H9 (cell line): ENCODE data around the gene TMEM221. TPM values are rescaled to one million over a fixed set of nuclear protein-coding genes. Genes with fewer than 3 reads are reported as not detected.
A peak's percentile ranks its signal among the peaks of the same experiment; 100 is the strongest.

ENCODE experiments used
- DNase-seq: peaks from one replicate; pipeline ENCODE4 v3.0.0-alpha.2; 2017
- H2AFZ ChIP-seq: one replicate; pipeline ENCODE4 v1.6.1; 2013; ENCODE audit warnings: mild to moderate bottlenecking, low read length, control low read depth, moderate library complexity
- H2AK5ac ChIP-seq: 2 replicates; pipeline ENCODE4 v1.6.1; 2013; ENCODE audit warnings: low read length, control low read depth, mixed read lengths; ENCODE audit not compliant: insufficient read length
- H2BK120ac ChIP-seq: one replicate; pipeline ENCODE4 v1.6.1; 2013; ENCODE audit warnings: low read depth, mild to moderate bottlenecking, low read length, control low read depth, inconsistent platforms; ENCODE audit not compliant: poor library complexity, severe bottlenecking
- H2BK12ac ChIP-seq: 2 replicates; pipeline ENCODE4 v1.6.1; 2013; ENCODE audit warnings: low read length, control low read depth, mixed read lengths, low read depth; ENCODE audit not compliant: insufficient read length
- H2BK15ac ChIP-seq: 2 replicates; pipeline ENCODE4 v1.6.1; 2013; ENCODE audit warnings: low read depth, low read length, control low read depth
- H2BK20ac ChIP-seq: one replicate; pipeline ENCODE4 v1.6.1; 2013; ENCODE audit warnings: low read depth, mild to moderate bottlenecking, low read length, control low read depth, inconsistent platforms; ENCODE audit not compliant: poor library complexity, severe bottlenecking
- H2BK5ac ChIP-seq: 2 replicates; pipeline ENCODE4 v1.6.1; 2013; ENCODE audit warnings: low read length, control low read depth, mixed read lengths; ENCODE audit not compliant: insufficient read length
- H3K14ac ChIP-seq: 2 replicates; pipeline ENCODE4 v1.6.1; 2013; ENCODE audit warnings: low read length, control low read depth; ENCODE audit not compliant: insufficient read depth
- H3K18ac ChIP-seq: 2 replicates; pipeline ENCODE4 v1.6.1; 2013; ENCODE audit warnings: low read depth, mild to moderate bottlenecking, mixed read lengths, low read length, control low read depth; ENCODE audit not compliant: insufficient read length
- H3K23ac ChIP-seq: 2 replicates; pipeline ENCODE4 v1.6.1; 2013; ENCODE audit warnings: low read length, control low read depth, mixed read lengths, low read depth; ENCODE audit not compliant: insufficient read length
- H3K23me2 ChIP-seq: 2 replicates; pipeline ENCODE4 v1.6.1; 2013; ENCODE audit warnings: low read depth, mild to moderate bottlenecking, mixed read lengths, low read length, control low read depth; ENCODE audit not compliant: insufficient read length, poor library complexity, severe bottlenecking
- H3K27ac ChIP-seq: 2 replicates; pipeline ENCODE4 v1.5.1; 2013; ENCODE audit warnings: low read length, control low read depth, mixed read lengths, low read depth; ENCODE audit not compliant: insufficient read length
- H3K27me3 ChIP-seq: 2 replicates; pipeline ENCODE4 v1.6.1; 2013; ENCODE audit warnings: low read length, control low read depth, inconsistent platforms; ENCODE audit not compliant: insufficient read depth
- H3K4ac ChIP-seq: 2 replicates; pipeline ENCODE4 v1.6.1; 2013; ENCODE audit warnings: low read depth, mild to moderate bottlenecking, control low read depth, inconsistent platforms, low read length, moderate library complexity
- H3K4me1 ChIP-seq: 2 replicates; pipeline ENCODE4 v1.6.1; 2013; ENCODE audit warnings: low read length, control low read depth, inconsistent platforms; ENCODE audit not compliant: insufficient read depth
- H3K4me2 ChIP-seq: 2 replicates; pipeline ENCODE4 v1.6.1; 2013; ENCODE audit warnings: low read length, control low read depth, mixed read lengths; ENCODE audit not compliant: insufficient read length, insufficient read depth
- H3K56ac ChIP-seq: 2 replicates; pipeline ENCODE4 v1.6.1; 2013; ENCODE audit warnings: low read depth, mild to moderate bottlenecking, mixed read lengths, low read length, control low read depth; ENCODE audit not compliant: insufficient read length
- H3K79me1 ChIP-seq: 2 replicates; pipeline ENCODE4 v1.6.1; 2013; ENCODE audit warnings: low read depth, mild to moderate bottlenecking, moderate library complexity, low read length, control low read depth, inconsistent platforms; ENCODE audit not compliant: insufficient read depth, poor library complexity, severe bottlenecking
- H3K79me2 ChIP-seq: 2 replicates; pipeline ENCODE4 v1.6.1; 2013; ENCODE audit warnings: low read length, control low read depth, inconsistent platforms; ENCODE audit not compliant: insufficient read depth
- H3K9ac ChIP-seq: 2 replicates; pipeline ENCODE4 v1.6.1; 2013; ENCODE audit warnings: low read length, control low read depth, mixed read lengths; ENCODE audit not compliant: insufficient read length; ENCODE audit errors: extremely low read depth
- H3K9me3 ChIP-seq: one replicate; pipeline ENCODE4 v1.6.1; 2013; ENCODE audit warnings: low read depth, low read length, inconsistent platforms; ENCODE audit not compliant: control insufficient read depth
- H3T11ph ChIP-seq: one replicate; pipeline ENCODE4 v1.6.1; 2013; ENCODE audit warnings: mild to moderate bottlenecking, low read length, control low read depth, inconsistent platforms
- H4K20me1 ChIP-seq: one replicate; pipeline ENCODE4 v1.6.1; 2013; ENCODE audit not compliant: control insufficient read depth, insufficient read length, insufficient read depth
- H4K5ac ChIP-seq: 2 replicates; pipeline ENCODE4 v1.6.1; 2013; ENCODE audit warnings: low read depth, mild to moderate bottlenecking, mixed read lengths, low read length, control low read depth; ENCODE audit not compliant: insufficient read length
- H4K8ac ChIP-seq: replicated peaks from 2 replicates; pipeline ENCODE4 v1.6.1; 2013; ENCODE audit warnings: low read length, control low read depth, mixed read lengths, low read depth; ENCODE audit not compliant: insufficient read length
- H4K91ac ChIP-seq: 2 replicates; pipeline ENCODE4 v1.6.1; 2013; ENCODE audit warnings: low read depth, mild to moderate bottlenecking, moderate library complexity, mixed read lengths, low read length, control low read depth; ENCODE audit not compliant: insufficient read length
- H3K27ac Mint-ChIP-seq, 3 experiments: 2 replicates in 2 of 3; 3 replicates in 1 of 3; pipeline ENCODE4 v1.8.0; 2020 to 2021; ENCODE audit warnings: mixed read lengths in 3 of 3, mild to moderate bottlenecking in 1 of 3, moderate library complexity in 1 of 3
- H3K27me3 Mint-ChIP-seq: 2 replicates; pipeline ENCODE4 v1.8.0; 2021; ENCODE audit warnings: low read depth, mild to moderate bottlenecking, moderate library complexity, mixed read lengths
- H3K36me3 Mint-ChIP-seq, 3 experiments: 2 replicates in 2 of 3; 3 replicates in 1 of 3; pipeline ENCODE4 v1.8.0; 2020 to 2021; ENCODE audit warnings: low read depth in 3 of 3, mixed read lengths in 3 of 3; ENCODE audit not compliant: insufficient read depth in 1 of 3
- H3K4me1 Mint-ChIP-seq, 2 experiments: 2 replicates each; pipeline ENCODE4 v1.8.0; 2020; ENCODE audit warnings: mixed read lengths in 2 of 2
- H3K4me3 Mint-ChIP-seq, 2 experiments: 2 replicates in 1 of 2; 3 replicates in 1 of 2; pipeline ENCODE4 v1.8.0; 2020 to 2021; ENCODE audit warnings: mild to moderate bottlenecking in 2 of 2, mixed read lengths in 2 of 2, moderate library complexity in 1 of 2
- H3K9me3 Mint-ChIP-seq, 2 experiments: 2 replicates in 1 of 2; 3 replicates in 1 of 2; pipeline ENCODE4 v1.8.0; 2020; ENCODE audit warnings: mild to moderate bottlenecking in 2 of 2, mixed read lengths in 2 of 2, moderate library complexity in 1 of 2
- CTCF ChIP-seq: fragments of 200-600 bp; sonication (generic); conservative IDR thresholded peaks from 3 replicates; pipeline ENCODE4 v1.8.0; 2021; ENCODE audit warnings: antibody characterized with exemption, mild to moderate bottlenecking
- WGBS: extraction: QIAGEN DNeasy Blood & Tissue Kit; methylation state at CpG from one replicate; pipeline ENCODE4 v1.1.7; 2013; ENCODE audit warnings: missing lambda C conversion rate, low lambda C conversion rate, mixed read lengths; ENCODE audit not compliant: insufficient read length; ENCODE audit errors: extremely low coverage; 5-methylcytosine and 5-hydroxymethylcytosine counted together
- total RNA-seq: library from RNA; stranded (reverse); gene quantifications from 2 replicates; pipeline ENCODE4 v1.2.1, GENCODE V29; 2021

TMEM221 gene
- total RNA-seq, 1 experiment from 2014 or later: 1.4 TPM

- Histone ChIP-seq H4K20me1 (no peaks in the 10 kb centered on the region), H3K27ac (no peak overlapping the region), H3K18ac (no peak overlapping the region), H3K79me1 (no peaks in the 10 kb centered on the region), H4K5ac (no peak overlapping the region), H2AK5ac (no peak overlapping the region), H2BK120ac (no peak overlapping the region), H3K4ac (no peak overlapping the region), H4K91ac (no peak overlapping the region), H3K9me3 (no peaks in the 10 kb centered on the region), H3K27me3 (peaks cover 5% of the 10 kb centered on the region; the same call in 1 of the 2 replicates), H3K14ac (no peak overlapping the region), H3T11ph (no peak overlapping the region), H3K23ac (no peak overlapping the region), H3K4me1 (no peaks in the 10 kb centered on the region), H3K9ac (peak overlapping the region; percentile 33), H3K23me2 (peaks cover 17% of the 10 kb centered on the region), H2BK5ac (no peak overlapping the region), H3K79me2 (no peaks in the 10 kb centered on the region), H4K8ac (no peak overlapping the region), H3K56ac (no peak overlapping the region), H3K4me2 (peak overlapping the region; percentile 65), H2BK12ac (no peak overlapping the region), H2BK15ac (no peak overlapping the region; the same call in 1 of the 2 replicates), H2BK20ac (no peak overlapping the region), H2AFZ (no peak overlapping the region)
- no peaks in the 10 kb centered on the region; a peak in 1 of 7 replicates for H3K36me3 Mint-ChIP-seq
- H3K27ac Mint-ChIP-seq: no peak overlapping the region
- no peak for DNase-seq
- TF ChIP-seq CTCF: no peak
- H3K4me3 Mint-ChIP-seq: peak overlapping the region; percentile 87 to 95
- H3K9me3 Mint-ChIP-seq: no peaks in the 10 kb centered on the region; a peak in 2 of 5 replicates
- peaks cover 37% of the 10 kb centered on the region for H3K27me3 Mint-ChIP-seq
- H3K4me1 Mint-ChIP-seq: peaks cover 17 to 27% of the 10 kb centered on the region in 2 experiments
- no CpG with 5 or more reads among the region's 12 CpGs for WGBS
Observed at GRCh38 chr19:17471410-17472125, 23.1 kb upstream of the TMEM221 start.
